Endometrium (tissue), 2 donors: ENCODE results near the gene GAD1.

Experiments
- FAIRE-seq: peaks from 2 replicates; lab custom pipeline; 2012; peaks lifted over from hg19 to GRCh38; lab: Jason Lieb, UNC
- donor health status: control.
- donor health status: control.

Gene GAD1

DNA sequence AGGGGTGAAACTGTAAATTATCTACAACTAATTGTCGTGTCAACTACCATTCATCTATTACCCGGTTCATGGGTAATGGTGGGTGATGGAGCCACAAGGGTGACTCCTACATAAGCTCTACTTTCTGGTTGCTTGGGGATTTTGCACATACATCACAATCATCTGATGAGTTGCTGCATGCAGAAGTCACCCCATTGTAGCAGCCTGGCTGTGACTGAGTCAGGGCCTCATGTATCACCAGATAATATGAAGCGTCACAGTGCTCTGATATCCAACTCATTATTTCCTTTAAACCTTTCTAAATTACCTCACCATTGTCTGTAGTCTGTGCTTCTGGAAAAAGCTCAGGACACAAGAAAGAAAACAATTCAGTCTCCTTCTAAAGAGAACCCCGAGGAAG is 79.9 kb downstream of the GAD1 start:
- no peak for FAIRE-seq

DNA sequence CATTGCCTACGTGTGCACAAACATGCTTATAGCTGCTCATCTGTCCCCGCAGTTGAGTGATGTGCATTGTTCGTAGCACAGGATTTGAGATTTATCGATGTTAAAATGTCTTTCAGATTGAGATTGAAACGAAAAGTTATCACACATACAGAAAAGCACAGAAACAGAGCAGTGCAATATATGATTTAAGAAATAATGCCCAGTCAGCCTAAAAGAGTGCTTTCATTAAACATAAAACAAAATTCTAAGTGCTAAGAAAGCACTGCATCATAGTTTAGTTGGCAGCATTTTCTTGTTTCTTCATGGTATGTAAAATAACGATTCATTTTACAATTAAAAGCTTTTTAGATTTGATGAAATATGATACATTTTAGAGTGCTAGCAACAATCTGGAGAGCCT is 80.4 kb downstream of the GAD1 start:
- no peak for FAIRE-seq

- no peak for FAIRE-seq
Measured at GRCh38 chr2:170905864-170906263, 89.2 kb downstream of the GAD1 start.
